ENCODE measurements around the gene LAMA4.

The LAMA4 gene

DNA sequence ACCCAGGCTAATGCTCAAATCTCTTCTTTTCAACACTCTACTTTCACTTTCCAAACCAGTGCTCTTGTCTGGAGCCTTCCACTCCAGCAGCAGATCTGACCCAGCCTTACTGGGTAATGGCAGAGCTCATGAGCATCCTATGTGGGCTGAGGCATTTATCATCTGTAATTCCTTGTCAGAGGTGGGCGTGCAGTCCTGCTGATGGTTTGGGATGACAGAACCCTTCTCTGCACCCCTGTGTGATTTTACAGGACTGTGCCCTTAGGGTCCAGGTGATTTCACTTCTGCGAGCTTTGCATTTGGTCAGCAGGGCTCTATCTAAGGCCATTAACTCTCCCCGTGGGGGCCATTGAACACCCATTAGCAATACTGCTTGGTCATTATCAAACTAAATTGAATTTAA, 55.4 kb downstream of the LAMA4 start:
- no peaks in the 10 kb centered on the region for H3F3A ChIP-seq (ENCODE audit: insufficient read depth)
- no peak overlapping the region for H3K4me3 ChIP-seq (ENCODE audit: insufficient read depth, low read length, poor library complexity, severe bottlenecking)
- H2AFZ ChIP-seq (ENCODE audit: low read depth, low read length, severe bottlenecking), result no peak overlapping the region
- H3K9me3 ChIP-seq (ENCODE audit: insufficient read depth, low read length), result no peaks in the 10 kb centered on the region
- no peaks in the 10 kb centered on the region for H3K36me3 ChIP-seq (ENCODE audit: low read length)
- H3K79me2 ChIP-seq (ENCODE audit: insufficient read depth, low read length), result no peaks in the 10 kb centered on the region
- TF ChIP-seq, protein P1, sequence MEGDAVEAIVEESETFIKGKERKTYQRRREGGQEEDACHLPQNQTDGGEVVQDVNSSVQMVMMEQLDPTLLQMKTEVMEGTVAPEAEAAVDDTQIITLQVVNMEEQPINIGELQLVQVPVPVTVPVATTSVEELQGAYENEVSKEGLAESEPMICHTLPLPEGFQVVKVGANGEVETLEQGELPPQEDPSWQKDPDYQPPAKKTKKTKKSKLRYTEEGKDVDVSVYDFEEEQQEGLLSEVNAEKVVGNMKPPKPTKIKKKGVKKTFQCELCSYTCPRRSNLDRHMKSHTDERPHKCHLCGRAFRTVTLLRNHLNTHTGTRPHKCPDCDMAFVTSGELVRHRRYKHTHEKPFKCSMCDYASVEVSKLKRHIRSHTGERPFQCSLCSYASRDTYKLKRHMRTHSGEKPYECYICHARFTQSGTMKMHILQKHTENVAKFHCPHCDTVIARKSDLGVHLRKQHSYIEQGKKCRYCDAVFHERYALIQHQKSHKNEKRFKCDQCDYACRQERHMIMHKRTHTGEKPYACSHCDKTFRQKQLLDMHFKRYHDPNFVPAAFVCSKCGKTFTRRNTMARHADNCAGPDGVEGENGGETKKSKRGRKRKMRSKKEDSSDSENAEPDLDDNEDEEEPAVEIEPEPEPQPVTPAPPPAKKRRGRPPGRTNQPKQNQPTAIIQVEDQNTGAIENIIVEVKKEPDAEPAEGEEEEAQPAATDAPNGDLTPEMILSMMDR (IDR thresholded peaks at IDR 0.05; ENCODE audit: insufficient read depth, low read length, poor library complexity, severe bottlenecking), result no peak
- TF ChIP-seq EZH2phosphoT487 (conservative IDR thresholded peaks at IDR 0.05; ENCODE audit: low read length), result no peak
- no peak overlapping the region for H3K4me2 ChIP-seq (ENCODE audit: low read depth, low read length, poor library complexity, severe bottlenecking)
- H3K27me3 ChIP-seq (ENCODE audit: low read length), result no peaks in the 10 kb centered on the region
- H4K20me1 ChIP-seq (ENCODE audit: low read depth, low read length), result no peaks in the 10 kb centered on the region
- no peak overlapping the region for H3K9ac ChIP-seq (ENCODE audit: low read length)
- no peak overlapping the region for H3K27ac ChIP-seq (ENCODE audit: low read depth, low read length)
- H3K9me2 ChIP-seq (replicated peaks; ENCODE audit: insufficient read depth, low read length), result no peaks in the 10 kb centered on the region

DNA sequence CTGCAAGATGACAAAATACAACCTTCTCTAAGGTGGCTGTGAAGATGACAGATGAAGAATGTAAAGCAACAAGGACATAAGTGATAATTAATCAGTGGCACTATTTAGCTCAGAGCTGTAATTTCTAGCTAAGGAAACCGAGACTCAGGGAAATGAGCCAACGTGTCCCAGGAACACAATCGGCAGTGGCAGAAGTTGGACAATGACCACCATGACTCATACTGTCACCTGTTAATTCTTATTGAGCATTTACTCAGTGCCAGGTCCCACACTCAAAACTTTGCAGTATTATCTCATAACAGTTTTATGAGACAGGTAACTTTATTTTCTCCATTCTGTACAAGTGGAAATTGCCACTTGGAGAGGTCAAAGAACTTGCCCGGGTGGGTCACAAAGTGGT, 55.8 kb downstream of the LAMA4 start:
- H3K4me3 ChIP-seq (ENCODE audit: insufficient read depth, low read length, poor library complexity, severe bottlenecking), result no peak overlapping the region
- H4K20me1 ChIP-seq (ENCODE audit: low read depth, low read length), result no peaks in the 10 kb centered on the region
- H3K9me2 ChIP-seq (replicated peaks; ENCODE audit: insufficient read depth, low read length), result no peaks in the 10 kb centered on the region
- no peak overlapping the region for H2AFZ ChIP-seq (ENCODE audit: low read depth, low read length, severe bottlenecking)
- H3K36me3 ChIP-seq (ENCODE audit: low read length), result no peaks in the 10 kb centered on the region
- H3K27ac ChIP-seq (ENCODE audit: low read depth, low read length), result no peak overlapping the region
- H3K4me2 ChIP-seq (ENCODE audit: low read depth, low read length, poor library complexity, severe bottlenecking), result no peak overlapping the region
- no peaks in the 10 kb centered on the region for H3K9me3 ChIP-seq (ENCODE audit: insufficient read depth, low read length)
- H3K79me2 ChIP-seq (ENCODE audit: insufficient read depth, low read length), result no peaks in the 10 kb centered on the region
- H3K9ac ChIP-seq (ENCODE audit: low read length), result no peak overlapping the region
- TF ChIP-seq, protein P1 (IDR thresholded peaks at IDR 0.05; ENCODE audit: insufficient read depth, low read length, poor library complexity, severe bottlenecking), result no peak
- TF ChIP-seq EZH2phosphoT487 (conservative IDR thresholded peaks at IDR 0.05; ENCODE audit: low read length), result no peak
- H3K27me3 ChIP-seq (ENCODE audit: low read length), result no peaks in the 10 kb centered on the region
- H3F3A ChIP-seq (ENCODE audit: insufficient read depth), result no peaks in the 10 kb centered on the region

- no peak for TF ChIP-seq EZH2phosphoT487 (conservative IDR thresholded peaks at IDR 0.05; ENCODE audit: low read length)
- TF ChIP-seq, protein P1 (IDR thresholded peaks at IDR 0.05; ENCODE audit: insufficient read depth, low read length, poor library complexity, severe bottlenecking), result no peak
- no peak overlapping the region for H3K27ac ChIP-seq (ENCODE audit: low read depth, low read length)
- H3K9me3 ChIP-seq (ENCODE audit: insufficient read depth, low read length), result no peaks in the 10 kb centered on the region
- H3K4me3 ChIP-seq (ENCODE audit: insufficient read depth, low read length, poor library complexity, severe bottlenecking), result no peak overlapping the region
- H3F3A ChIP-seq (ENCODE audit: insufficient read depth), result no peaks in the 10 kb centered on the region
- H2AFZ ChIP-seq (ENCODE audit: low read depth, low read length, severe bottlenecking), result no peak overlapping the region
- no peaks in the 10 kb centered on the region for H4K20me1 ChIP-seq (ENCODE audit: low read depth, low read length)
- no peak overlapping the region for H3K4me2 ChIP-seq (ENCODE audit: low read depth, low read length, poor library complexity, severe bottlenecking)
- no peaks in the 10 kb centered on the region for H3K36me3 ChIP-seq (ENCODE audit: low read length)
- no peaks in the 10 kb centered on the region for H3K9me2 ChIP-seq (replicated peaks; ENCODE audit: insufficient read depth, low read length)
- no peak overlapping the region for H3K9ac ChIP-seq (ENCODE audit: low read length)
- H3K79me2 ChIP-seq (ENCODE audit: insufficient read depth, low read length), result no peaks in the 10 kb centered on the region
- H3K27me3 ChIP-seq (ENCODE audit: low read length), result no peaks in the 10 kb centered on the region
Observed at GRCh38 chr6:112197636-112198035, 56.7 kb downstream of the LAMA4 start.
